ENCODE measurements around the gene HOXA6. TPM values are rescaled to one million over a fixed set of nuclear protein-coding genes. Genes with fewer than 3 reads are reported as not detected.

The HOXA6 gene
- total RNA-seq, 1 experiment from 2014 or later, result 3.3 TPM

DNA sequence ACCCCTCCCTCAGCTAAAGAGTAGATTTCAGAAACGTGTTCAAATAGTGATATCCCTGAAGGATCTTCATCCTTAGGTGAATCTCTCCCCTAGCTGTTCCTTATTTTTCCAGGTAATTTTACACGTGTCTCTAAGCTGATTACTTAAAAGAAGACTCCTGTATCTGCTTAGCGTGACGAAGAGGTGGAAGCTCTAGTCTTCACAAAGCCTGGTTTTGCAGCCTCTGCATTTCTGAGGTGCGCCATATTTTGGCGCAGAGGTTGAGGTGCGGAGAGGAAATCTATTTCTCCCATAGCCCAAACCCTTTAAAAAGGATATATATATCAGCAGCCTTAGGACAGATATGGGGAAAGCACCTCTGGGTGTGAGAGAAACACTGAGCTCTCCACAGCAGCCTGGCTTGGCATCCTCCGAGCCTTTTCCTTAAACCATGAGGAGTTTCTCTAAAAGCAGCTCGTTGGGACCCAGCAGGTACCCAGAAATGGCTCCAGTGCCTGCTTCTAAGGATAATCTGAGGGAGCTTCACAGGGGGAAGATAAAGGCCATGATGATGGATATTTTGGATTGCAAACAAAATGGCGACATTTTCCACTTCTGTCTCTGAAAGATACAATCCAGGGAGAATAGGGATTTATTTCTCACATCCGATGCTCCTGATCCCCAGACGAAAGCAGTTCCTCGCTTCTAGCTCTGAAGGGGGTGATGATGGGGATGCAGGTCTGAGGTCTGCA is 42.1 kb downstream of the HOXA6 start:
- H3K36me3 ChIP-seq (ENCODE audit: control insufficient read depth, insufficient read depth, low read length), result 0 out of 2 replicates have a peak, but pooled peaks cover 2% of the 10 kb centered on the region
- peaks cover 74% of the 10 kb centered on the region for H3K4me1 ChIP-seq (ENCODE audit: control insufficient read depth, insufficient read depth, low read length)
- H3K4me3 ChIP-seq (ENCODE audit: low read depth in 2 of 2, low read length in 2 of 2), result no peak overlapping the region
- BruUV-seq (replicated peaks), result no TSS peak
- DNase-seq (ENCODE audit: low read depth, low spot score) (no peak), ATAC-seq (no peak)
- no peaks in the 10 kb centered on the region for H3K9me3 ChIP-seq (ENCODE audit: control insufficient read depth, insufficient read depth, low read depth, low read length)
- POLR2A ChIA-PET, result interaction anchor here (0.8 kb wide), 1 partner anchor 227 kb away, joined by 11 read pairs; no protein-coding TSS in a partner anchor
- H3K27ac ChIP-seq (ENCODE audit: low read length), result peak overlapping the region; percentile 85
- intact Hi-C loops (cut with micrococcal nuclease; ENCODE audit: unreplicated experiment) (no loop called here), in situ Hi-C loops (cut with HindIII; ENCODE audit: low pct_unique_long_range_greater_than_20kb, low sequenced_read_pairs) (no loop called here)
- TF ChIP-seq POLR2AphosphoS5 (IDR thresholded peaks at IDR 0.05; ENCODE audit: low read depth, low read length) (no peak), TCF7L2 (IDR thresholded peaks at IDR 0.05; ENCODE audit: low read depth, low read length) (no peak), SIN3A (IDR thresholded peaks at IDR 0.05; ENCODE audit: borderline replicate concordance, insufficient read depth, low read depth, low read length) (no peak)
- TF ChIP-seq, protein P1, sequence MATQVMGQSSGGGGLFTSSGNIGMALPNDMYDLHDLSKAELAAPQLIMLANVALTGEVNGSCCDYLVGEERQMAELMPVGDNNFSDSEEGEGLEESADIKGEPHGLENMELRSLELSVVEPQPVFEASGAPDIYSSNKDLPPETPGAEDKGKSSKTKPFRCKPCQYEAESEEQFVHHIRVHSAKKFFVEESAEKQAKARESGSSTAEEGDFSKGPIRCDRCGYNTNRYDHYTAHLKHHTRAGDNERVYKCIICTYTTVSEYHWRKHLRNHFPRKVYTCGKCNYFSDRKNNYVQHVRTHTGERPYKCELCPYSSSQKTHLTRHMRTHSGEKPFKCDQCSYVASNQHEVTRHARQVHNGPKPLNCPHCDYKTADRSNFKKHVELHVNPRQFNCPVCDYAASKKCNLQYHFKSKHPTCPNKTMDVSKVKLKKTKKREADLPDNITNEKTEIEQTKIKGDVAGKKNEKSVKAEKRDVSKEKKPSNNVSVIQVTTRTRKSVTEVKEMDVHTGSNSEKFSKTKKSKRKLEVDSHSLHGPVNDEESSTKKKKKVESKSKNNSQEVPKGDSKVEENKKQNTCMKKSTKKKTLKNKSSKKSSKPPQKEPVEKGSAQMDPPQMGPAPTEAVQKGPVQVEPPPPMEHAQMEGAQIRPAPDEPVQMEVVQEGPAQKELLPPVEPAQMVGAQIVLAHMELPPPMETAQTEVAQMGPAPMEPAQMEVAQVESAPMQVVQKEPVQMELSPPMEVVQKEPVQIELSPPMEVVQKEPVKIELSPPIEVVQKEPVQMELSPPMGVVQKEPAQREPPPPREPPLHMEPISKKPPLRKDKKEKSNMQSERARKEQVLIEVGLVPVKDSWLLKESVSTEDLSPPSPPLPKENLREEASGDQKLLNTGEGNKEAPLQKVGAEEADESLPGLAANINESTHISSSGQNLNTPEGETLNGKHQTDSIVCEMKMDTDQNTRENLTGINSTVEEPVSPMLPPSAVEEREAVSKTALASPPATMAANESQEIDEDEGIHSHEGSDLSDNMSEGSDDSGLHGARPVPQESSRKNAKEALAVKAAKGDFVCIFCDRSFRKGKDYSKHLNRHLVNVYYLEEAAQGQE (IDR thresholded peaks at IDR 0.05; ENCODE audit: insufficient read depth in 1 of 2, low read depth in 2 of 2, low read length in 1 of 2), result no peak
- TF ChIP-seq, protein P2, sequence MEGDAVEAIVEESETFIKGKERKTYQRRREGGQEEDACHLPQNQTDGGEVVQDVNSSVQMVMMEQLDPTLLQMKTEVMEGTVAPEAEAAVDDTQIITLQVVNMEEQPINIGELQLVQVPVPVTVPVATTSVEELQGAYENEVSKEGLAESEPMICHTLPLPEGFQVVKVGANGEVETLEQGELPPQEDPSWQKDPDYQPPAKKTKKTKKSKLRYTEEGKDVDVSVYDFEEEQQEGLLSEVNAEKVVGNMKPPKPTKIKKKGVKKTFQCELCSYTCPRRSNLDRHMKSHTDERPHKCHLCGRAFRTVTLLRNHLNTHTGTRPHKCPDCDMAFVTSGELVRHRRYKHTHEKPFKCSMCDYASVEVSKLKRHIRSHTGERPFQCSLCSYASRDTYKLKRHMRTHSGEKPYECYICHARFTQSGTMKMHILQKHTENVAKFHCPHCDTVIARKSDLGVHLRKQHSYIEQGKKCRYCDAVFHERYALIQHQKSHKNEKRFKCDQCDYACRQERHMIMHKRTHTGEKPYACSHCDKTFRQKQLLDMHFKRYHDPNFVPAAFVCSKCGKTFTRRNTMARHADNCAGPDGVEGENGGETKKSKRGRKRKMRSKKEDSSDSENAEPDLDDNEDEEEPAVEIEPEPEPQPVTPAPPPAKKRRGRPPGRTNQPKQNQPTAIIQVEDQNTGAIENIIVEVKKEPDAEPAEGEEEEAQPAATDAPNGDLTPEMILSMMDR (IDR thresholded peaks at IDR 0.05), result no peak
- H3K27me3 ChIP-seq (ENCODE audit: control insufficient read depth, insufficient read depth, low read length), result no peaks in the 10 kb centered on the region
- CTCF ChIA-PET, result no interaction called here

DNA sequence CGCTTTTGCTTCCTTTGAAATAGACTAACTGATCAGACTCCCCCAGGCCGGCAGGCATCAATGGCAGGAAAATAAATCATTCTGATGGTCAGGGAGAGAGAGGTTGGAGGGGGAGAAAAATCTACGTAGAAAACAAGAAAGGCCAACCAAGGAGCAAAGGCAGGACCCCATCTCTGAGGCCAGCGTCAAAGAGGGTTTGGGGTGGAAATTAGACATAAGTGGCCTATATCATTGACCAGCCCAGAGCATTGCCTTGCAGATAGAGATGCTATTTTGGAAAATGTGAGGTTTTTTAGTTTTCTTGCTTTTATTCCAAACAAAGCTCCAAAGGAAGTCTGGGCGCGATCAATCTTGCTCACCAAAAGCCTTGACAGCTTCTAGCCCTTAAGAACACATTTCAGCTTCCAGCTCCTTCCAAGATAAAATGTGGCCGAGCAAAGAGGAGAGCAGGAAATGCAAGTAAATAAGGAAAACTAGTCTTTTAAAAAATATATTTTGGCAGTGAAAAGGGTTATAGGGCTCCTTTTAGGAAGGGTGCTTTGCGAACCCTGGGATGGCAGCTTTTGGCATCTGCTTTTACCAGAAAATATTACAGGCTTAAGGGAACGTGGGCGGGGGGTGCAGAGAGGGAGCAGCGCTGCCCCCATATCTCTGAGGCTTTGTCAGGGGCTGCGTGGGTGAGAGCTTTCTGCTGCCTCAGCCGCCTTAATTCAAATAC is 43.1 kb downstream of the HOXA6 start:
- H3K4me3 ChIP-seq (ENCODE audit: low read depth in 2 of 2, low read length in 2 of 2), result peak overlapping the region in 1 of 2 experiments; percentile 52; a peak in 2 of 4 replicates

More for the DNA sequence above, 43.1 kb downstream of the HOXA6 start:
- in situ Hi-C loops (cut with HindIII; ENCODE audit: low pct_unique_long_range_greater_than_20kb, low sequenced_read_pairs) (no loop called here), intact Hi-C loops (cut with micrococcal nuclease; ENCODE audit: unreplicated experiment) (no loop called here)
- TF ChIP-seq SIN3A (IDR thresholded peaks at IDR 0.05; ENCODE audit: borderline replicate concordance, insufficient read depth, low read depth, low read length) (no peak), TCF7L2 (IDR thresholded peaks at IDR 0.05; ENCODE audit: low read depth, low read length) (no peak), POLR2AphosphoS5 (IDR thresholded peaks at IDR 0.05; ENCODE audit: low read depth, low read length) (no peak)
- TF ChIP-seq, protein P1 (IDR thresholded peaks at IDR 0.05; ENCODE audit: insufficient read depth in 1 of 2, low read depth in 2 of 2, low read length in 1 of 2), result no peak
- TF ChIP-seq, protein P2 (IDR thresholded peaks at IDR 0.05), result no peak
- H3K27me3 ChIP-seq (ENCODE audit: control insufficient read depth, insufficient read depth, low read length), result no peaks in the 10 kb centered on the region
- peaks cover 8% of the 10 kb centered on the region; the same call in 1 of the 2 replicates for H3K36me3 ChIP-seq (ENCODE audit: control insufficient read depth, insufficient read depth, low read length)
- H3K9me3 ChIP-seq (ENCODE audit: control insufficient read depth, insufficient read depth, low read depth, low read length), result no peaks in the 10 kb centered on the region
- CTCF ChIA-PET, result interaction anchor here (0.5 kb wide), 1 partner anchor 16 kb away, joined by 8 read pairs; no protein-coding TSS in a partner anchor
- BruUV-seq (replicated peaks), result no TSS peak
- peaks cover 74% of the 10 kb centered on the region for H3K4me1 ChIP-seq (ENCODE audit: control insufficient read depth, insufficient read depth, low read length)
- ATAC-seq (no peak), DNase-seq (ENCODE audit: low read depth, low spot score) (no peak)
- peak overlapping the region; percentile 85 for H3K27ac ChIP-seq (ENCODE audit: low read length)
- POLR2A ChIA-PET, result interaction anchor here (0.8 kb wide), 1 partner anchor 226 kb away, joined by 11 read pairs; no protein-coding TSS in a partner anchor

Data from Panc1 (cell line).